GM12878 (cell line): ENCODE data around the gene TACC2.

Source experiments
- BHLHE40 ChIP-seq, 2 experiments: fragments of 450-650 bp in 1 of 2; IDR thresholded peaks; 2 replicates each; pipeline ENCODE4 v1.6.1; 2011 to 2017; ENCODE audit warnings: low read depth in 2 of 2, borderline replicate concordance in 1 of 2, improper control_type of control experiment in 1 of 2, low read length in 1 of 2, mild to moderate bottlenecking in 1 of 2
- KAT2A ChIP-seq: conservative IDR thresholded peaks from 2 replicates; pipeline ENCODE4 v1.6.1; 2011; ENCODE audit warnings: low read depth, low read length; ENCODE audit not compliant: control insufficient read depth
- NFXL1 ChIP-seq: fragments of 450-650 bp; IDR thresholded peaks from 2 replicates; pipeline ENCODE4 v1.6.1; 2017; ENCODE audit warnings: antibody characterized with exemption, mild to moderate bottlenecking, borderline replicate concordance
- NRF1 ChIP-seq: conservative IDR thresholded peaks from 2 replicates; pipeline ENCODE4 v1.6.1; 2011; ENCODE audit warnings: mild to moderate bottlenecking, low read depth, low read length, improper control_type of control experiment
- POLR2A ChIP-seq: IDR thresholded peaks from 2 replicates; pipeline ENCODE4 v1.6.1; 2011; ENCODE audit warnings: low read depth, mild to moderate bottlenecking, low read length
- POLR2AphosphoS5 ChIP-seq: IDR thresholded peaks from 2 replicates; pipeline ENCODE4 v1.6.1; 2011; ENCODE audit warnings: mild to moderate bottlenecking, low read length, inconsistent platforms
- TAF1 ChIP-seq: IDR thresholded peaks from 2 replicates; pipeline ENCODE4 v1.6.1; 2011; ENCODE audit warnings: mild to moderate bottlenecking, low read depth, low read length, borderline replicate concordance
- TARDBP ChIP-seq: IDR thresholded peaks from 2 replicates; pipeline ENCODE4 v1.6.1; 2016; ENCODE audit warnings: borderline replicate concordance
- TCF12 ChIP-seq: IDR thresholded peaks from 2 replicates; pipeline ENCODE4 v1.6.1; 2011; ENCODE audit warnings: low read depth, mild to moderate bottlenecking, low read length
- YY1 ChIP-seq: IDR thresholded peaks from 2 replicates; pipeline ENCODE4 v1.6.1; 2011; ENCODE audit warnings: low read depth, mild to moderate bottlenecking, low read length
- TF ChIP-seq, protein P1 (sequence below), 3 experiments: IDR thresholded peaks in 2 of 3; conservative IDR thresholded peaks in 1 of 3; 2 replicates each; pipeline ENCODE4 v1.5.1; 2011; ENCODE audit warnings: low read depth in 3 of 3, low read length in 3 of 3, mild to moderate bottlenecking in 3 of 3, control low read depth in 2 of 3, moderate library complexity in 2 of 3, inconsistent platforms in 1 of 3, mixed read lengths in 1 of 3; ENCODE audit not compliant: control insufficient read depth in 2 of 3, insufficient read depth in 1 of 3; ENCODE audit errors: extremely low read depth in 1 of 3
- TF ChIP-seq, protein P2 (sequence below): IDR thresholded peaks from 2 replicates; pipeline ENCODE4 v1.6.1; 2012; ENCODE audit warnings: low read depth, low read length, improper control_type of control experiment

DNA sequence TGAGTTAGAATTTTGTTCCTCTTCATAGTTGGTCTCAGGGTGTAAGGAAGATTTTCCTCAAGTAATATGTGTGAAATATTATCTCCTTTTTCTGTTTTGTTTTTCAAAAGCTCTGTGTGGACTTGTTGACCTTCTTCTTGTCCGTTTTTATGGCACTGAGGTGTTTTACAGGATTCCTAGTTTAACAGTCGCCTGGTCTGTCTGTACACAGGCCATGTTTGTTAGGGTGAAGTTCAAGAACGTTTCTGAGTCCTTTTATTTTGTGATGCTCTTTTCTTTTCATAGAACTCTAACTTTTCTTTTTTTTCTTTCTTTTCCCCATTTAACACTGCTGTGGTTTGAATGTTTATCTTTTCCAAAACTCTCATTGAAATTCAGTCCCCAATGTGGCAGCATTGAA lies 18.5 kb downstream of the TACC2 start:
- no peak for TF ChIP-seq TAF1
- TF ChIP-seq TCF12, result no peak
- TF ChIP-seq, protein P1, sequence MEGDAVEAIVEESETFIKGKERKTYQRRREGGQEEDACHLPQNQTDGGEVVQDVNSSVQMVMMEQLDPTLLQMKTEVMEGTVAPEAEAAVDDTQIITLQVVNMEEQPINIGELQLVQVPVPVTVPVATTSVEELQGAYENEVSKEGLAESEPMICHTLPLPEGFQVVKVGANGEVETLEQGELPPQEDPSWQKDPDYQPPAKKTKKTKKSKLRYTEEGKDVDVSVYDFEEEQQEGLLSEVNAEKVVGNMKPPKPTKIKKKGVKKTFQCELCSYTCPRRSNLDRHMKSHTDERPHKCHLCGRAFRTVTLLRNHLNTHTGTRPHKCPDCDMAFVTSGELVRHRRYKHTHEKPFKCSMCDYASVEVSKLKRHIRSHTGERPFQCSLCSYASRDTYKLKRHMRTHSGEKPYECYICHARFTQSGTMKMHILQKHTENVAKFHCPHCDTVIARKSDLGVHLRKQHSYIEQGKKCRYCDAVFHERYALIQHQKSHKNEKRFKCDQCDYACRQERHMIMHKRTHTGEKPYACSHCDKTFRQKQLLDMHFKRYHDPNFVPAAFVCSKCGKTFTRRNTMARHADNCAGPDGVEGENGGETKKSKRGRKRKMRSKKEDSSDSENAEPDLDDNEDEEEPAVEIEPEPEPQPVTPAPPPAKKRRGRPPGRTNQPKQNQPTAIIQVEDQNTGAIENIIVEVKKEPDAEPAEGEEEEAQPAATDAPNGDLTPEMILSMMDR (IDR thresholded peaks at IDR 0.05 in 2 of 3, conservative IDR thresholded peaks at IDR 0.05 in 1 of 3; ENCODE audit: control insufficient read depth in 2 of 3, extremely low read depth in 1 of 3, insufficient read depth in 1 of 3, low read depth in 3 of 3, low read length in 3 of 3), result no peak
- TF ChIP-seq, protein P2, sequence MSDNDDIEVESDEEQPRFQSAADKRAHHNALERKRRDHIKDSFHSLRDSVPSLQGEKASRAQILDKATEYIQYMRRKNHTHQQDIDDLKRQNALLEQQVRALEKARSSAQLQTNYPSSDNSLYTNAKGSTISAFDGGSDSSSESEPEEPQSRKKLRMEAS, result no peak
- TF ChIP-seq BHLHE40 (IDR thresholded peaks at IDR 0.05; ENCODE audit: borderline replicate concordance in 1 of 2, low read depth in 2 of 2, low read length in 1 of 2), result no peak
- TF ChIP-seq KAT2A, result no peak
- TF ChIP-seq YY1, result no peak
- TF ChIP-seq POLR2AphosphoS5, result no peak
- no peak for TF ChIP-seq TARDBP
- no peak for TF ChIP-seq NFXL1
- no peak for TF ChIP-seq NRF1
- no peak for TF ChIP-seq POLR2A
